Epithelial cell of proximal tubule (primary cell): ENCODE data around the gene CNKSR1. TPM values are rescaled to one million over a fixed set of nuclear protein-coding genes. Genes with fewer than 3 reads are reported as not detected.

ENCODE experiments used
- DNase-seq: peaks from one replicate; pipeline ENCODE4 v3.0.0-alpha.2; 2011; ENCODE audit warnings: low read depth
- H3K4me3 ChIP-seq: 2 replicates; pipeline ENCODE4 v1.5.1; 2011; ENCODE audit warnings: low read depth, mild to moderate bottlenecking, low read length
- total RNA-seq: library from RNA; depleted of rRNA; stranded (reverse); fragments of >200 nt; gene quantifications from 2 replicates; pipeline ENCODE4 v1.2.3, GENCODE V29; 2015
- TF ChIP-seq, protein P1 (sequence below): conservative IDR thresholded peaks from 2 replicates; pipeline ENCODE4 v1.5.1; 2012; ENCODE audit warnings: low read depth, mild to moderate bottlenecking, low read length

CNKSR1 gene
- total RNA-seq, 1 donor from 2014 or later: 14.8 TPM

DNA sequence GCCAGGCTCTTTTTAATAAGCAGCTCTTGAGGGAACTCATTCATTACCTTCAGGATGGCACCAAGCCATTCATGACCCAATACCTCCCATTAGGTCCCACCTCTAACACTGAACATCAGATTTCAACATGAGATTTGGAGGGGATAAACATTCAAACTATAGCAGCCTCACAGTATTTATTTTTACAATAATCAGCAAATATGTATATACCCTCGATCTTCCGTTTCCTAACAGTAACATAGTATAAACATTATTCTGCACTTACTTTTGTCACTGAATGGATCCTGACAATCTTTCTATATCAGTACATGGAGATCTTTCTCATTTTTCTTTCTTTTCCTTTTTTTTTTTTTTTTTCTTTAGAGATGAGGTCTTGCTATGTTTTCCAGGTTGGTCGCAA, 18.5 kb downstream of the CNKSR1 start:
- TF ChIP-seq, protein P1, sequence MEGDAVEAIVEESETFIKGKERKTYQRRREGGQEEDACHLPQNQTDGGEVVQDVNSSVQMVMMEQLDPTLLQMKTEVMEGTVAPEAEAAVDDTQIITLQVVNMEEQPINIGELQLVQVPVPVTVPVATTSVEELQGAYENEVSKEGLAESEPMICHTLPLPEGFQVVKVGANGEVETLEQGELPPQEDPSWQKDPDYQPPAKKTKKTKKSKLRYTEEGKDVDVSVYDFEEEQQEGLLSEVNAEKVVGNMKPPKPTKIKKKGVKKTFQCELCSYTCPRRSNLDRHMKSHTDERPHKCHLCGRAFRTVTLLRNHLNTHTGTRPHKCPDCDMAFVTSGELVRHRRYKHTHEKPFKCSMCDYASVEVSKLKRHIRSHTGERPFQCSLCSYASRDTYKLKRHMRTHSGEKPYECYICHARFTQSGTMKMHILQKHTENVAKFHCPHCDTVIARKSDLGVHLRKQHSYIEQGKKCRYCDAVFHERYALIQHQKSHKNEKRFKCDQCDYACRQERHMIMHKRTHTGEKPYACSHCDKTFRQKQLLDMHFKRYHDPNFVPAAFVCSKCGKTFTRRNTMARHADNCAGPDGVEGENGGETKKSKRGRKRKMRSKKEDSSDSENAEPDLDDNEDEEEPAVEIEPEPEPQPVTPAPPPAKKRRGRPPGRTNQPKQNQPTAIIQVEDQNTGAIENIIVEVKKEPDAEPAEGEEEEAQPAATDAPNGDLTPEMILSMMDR: no peak
- no peak overlapping the region for H3K4me3 ChIP-seq
- no peak for DNase-seq

DNA sequence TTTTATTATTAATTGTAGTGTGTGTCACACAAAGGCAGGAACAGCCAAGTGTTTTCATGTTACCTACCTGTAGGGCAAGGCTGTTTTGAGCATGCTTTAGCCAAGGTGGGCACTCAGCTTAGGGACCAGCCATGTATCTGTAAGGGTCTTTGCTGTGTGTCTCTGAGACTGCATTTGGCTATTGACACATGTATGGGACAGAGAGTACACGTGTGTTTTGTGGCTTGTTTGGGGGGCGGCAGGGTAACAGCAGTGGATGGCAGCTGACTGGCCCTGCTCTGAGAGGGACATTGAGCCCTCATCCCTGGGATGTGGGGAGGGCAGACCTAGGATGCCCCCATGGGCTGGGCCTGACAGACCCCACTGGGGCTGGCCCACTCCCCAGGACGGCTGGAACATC, 20.0 kb downstream of the CNKSR1 start:
- no peak overlapping the region for H3K4me3 ChIP-seq
- TF ChIP-seq, protein P1: no peak
- no peak for DNase-seq

DNA sequence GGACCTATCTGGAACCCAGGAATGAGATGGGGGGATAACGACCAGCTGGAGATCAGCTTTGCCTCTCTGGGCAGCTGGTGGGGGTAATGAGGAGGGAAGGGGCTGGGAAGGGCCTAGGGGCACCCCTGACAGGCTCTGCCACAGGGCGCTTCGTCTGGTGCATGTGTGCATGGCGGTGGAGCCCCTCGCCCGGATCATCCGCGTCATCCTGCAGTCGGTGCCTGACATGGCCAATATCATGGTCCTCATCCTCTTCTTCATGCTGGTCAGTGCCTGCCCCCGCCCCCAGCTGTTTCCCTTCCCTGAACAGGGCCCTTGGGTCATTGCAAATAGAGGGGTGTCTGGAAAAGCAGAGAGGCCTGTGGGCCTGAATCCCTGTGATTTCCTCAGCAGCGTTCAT, 20.5 kb downstream of the CNKSR1 start:
- no peak overlapping the region for H3K4me3 ChIP-seq
- no peak for DNase-seq
- TF ChIP-seq, protein P1: no peak

DNA sequence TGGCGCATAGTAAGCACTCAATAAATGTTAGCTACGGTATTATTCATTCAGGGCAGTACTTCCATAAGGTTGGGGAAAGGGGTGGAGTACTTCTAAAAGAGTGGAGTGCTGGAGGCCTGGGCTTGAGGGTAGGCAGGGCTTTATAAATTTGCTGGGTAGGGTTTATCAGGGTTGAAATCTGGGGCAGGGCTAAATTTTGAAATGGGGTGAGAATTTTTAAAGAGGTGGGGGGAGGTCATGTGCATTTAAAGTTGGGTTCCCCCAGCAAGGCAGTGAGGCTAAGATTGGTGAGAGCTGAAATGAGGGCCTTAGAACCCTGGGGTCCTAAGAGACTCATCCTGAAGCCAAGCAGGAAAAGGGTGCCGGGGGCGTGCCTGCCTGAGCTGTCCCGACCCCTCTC, 23.1 kb downstream of the CNKSR1 start:
- no peak overlapping the region for H3K4me3 ChIP-seq
- TF ChIP-seq, protein P1: no peak
- DNase-seq: no peak

DNA sequence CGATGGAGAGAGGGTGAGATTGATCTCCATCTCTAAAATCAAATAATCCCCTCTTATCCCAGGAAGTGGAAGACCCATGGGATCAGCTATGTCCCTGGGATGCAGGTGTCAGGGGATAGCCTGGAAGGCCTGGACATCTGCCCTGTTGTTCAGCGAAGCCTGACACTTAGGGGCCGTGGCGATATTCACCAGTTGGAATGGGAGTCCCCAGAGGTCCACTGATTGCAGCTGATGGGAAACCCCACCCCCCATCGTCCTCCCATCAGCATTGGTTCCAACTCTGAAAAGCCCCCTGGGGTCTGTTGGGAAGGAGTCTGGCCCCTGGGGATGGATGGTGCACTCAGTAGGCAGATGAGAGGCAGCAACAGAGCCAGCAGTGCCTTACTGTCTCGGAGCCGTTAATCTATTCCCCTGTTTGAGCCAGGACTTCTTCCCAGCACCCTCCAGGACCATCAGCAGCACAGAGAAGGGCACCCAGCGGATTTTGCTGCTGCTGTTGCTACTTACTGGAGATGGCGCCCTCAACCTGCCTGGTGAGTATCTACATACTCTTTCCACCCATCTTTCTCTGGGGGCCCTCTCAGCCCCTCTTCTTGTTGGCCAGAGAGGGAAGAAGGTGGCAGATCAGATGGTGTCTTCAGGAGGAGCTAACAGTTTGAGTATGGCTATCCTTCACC, 26.5 kb downstream of the CNKSR1 start:
- DNase-seq: no peak
- H3K4me3 ChIP-seq: no peak overlapping the region
- TF ChIP-seq, protein P1: no peak

DNA sequence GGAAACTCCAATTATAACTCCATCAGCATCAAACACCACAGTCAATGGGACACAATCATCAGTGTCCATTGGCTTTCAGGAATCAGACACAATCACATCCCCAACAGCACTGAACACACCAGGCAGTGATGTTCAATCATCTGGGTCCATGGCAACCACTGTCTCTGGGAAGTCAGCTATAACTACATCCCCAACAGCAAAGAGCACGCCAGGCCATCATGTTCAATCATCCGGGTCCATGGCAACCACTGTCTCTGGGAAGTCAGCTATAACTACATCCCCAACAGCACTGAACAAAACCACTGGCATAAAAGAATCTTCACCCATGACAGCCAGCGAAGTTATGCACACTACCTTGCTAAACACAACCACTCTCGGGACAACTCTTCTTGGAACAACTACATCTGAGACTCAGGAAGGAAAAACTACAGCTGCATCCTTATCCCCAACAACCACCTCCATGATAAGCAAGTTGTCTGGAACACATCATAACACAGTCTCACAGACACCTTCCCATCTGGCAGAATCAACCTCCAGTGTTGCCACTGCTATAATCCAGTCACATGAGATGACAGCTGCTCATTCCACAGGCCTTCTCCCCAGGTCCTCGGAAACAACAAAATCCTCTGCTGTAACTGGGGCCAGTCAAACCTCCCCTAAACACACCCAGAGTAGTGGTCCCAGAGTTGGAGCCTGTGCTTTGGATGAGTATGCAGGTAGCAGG, 33.0 kb downstream of the CNKSR1 start:
- no peak for DNase-seq
- TF ChIP-seq, protein P1: no peak

More for the DNA sequence above, 33.0 kb downstream of the CNKSR1 start:
- no peak overlapping the region for H3K4me3 ChIP-seq
